Panc1 (cell line): ENCODE data around the gene FXYD4. TPM values are rescaled to one million over a fixed set of nuclear protein-coding genes. Genes with fewer than 3 reads are reported as not detected.
"Not testable (repeated sequence)": the region's sequence is repeated elsewhere in the genome, so short reads cannot be mapped to it uniquely, and the experiment has no call there.

ENCODE experiments used
- ATAC-seq: fragments of 200-7000 bp; cut with Tn5 transposase; 2 replicates; pipeline ENCODE4 v1.9.1; 2020; ENCODE audit warnings: mild to moderate bottlenecking, moderate library complexity
- BruUV-seq: library from RNA; stranded (reverse); fragments of 400-500 nt; replicated peaks from 2 replicates; lab custom pipeline; 2021; lab: Mats Ljungman, UMichigan
- CTCF ChIA-PET: fragments of 300-600 bp; sonication (Branson Sonifier 250); formaldehyde crosslinking; loops from one replicate; lab custom pipeline; 2022; ENCODE audit warnings: antibody characterized with exemption; lab: Charles Lee
- POLR2A ChIA-PET: fragments of 300-600 bp; sonication (Branson Sonifier 250); formaldehyde crosslinking; loops from one replicate; lab custom pipeline; 2022; ENCODE audit warnings: antibody characterized with exemption; lab: Charles Lee
- DNase-seq: peaks from one replicate; pipeline ENCODE4 v3.0.0-alpha.2; 2010; ENCODE audit warnings: low read depth, low spot score
- H3K27ac ChIP-seq: 2 replicates; pipeline ENCODE4 v1.5.1; 2011; ENCODE audit warnings: mild to moderate bottlenecking, low read length, inconsistent platforms
- H3K27me3 ChIP-seq: fragments of 200-500 bp; sonication (Bioruptor generic); 2 replicates; pipeline ENCODE4 v1.6.0; 2014; ENCODE audit warnings: low read length, inconsistent platforms; ENCODE audit not compliant: control insufficient read depth, insufficient read depth
- H3K36me3 ChIP-seq: fragments of 200-500 bp; sonication (Bioruptor generic); 2 replicates; pipeline ENCODE4 v1.5.1; 2014; ENCODE audit warnings: inconsistent platforms, mild to moderate bottlenecking, low read length, moderate library complexity; ENCODE audit not compliant: control insufficient read depth, insufficient read depth
- H3K4me1 ChIP-seq: 2 replicates; pipeline ENCODE4 v1.5.1; 2011; ENCODE audit warnings: inconsistent platforms, mild to moderate bottlenecking, low read length, moderate library complexity; ENCODE audit not compliant: control insufficient read depth, insufficient read depth
- H3K4me3 ChIP-seq, 2 experiments: 2 replicates each; pipeline ENCODE4 v1.5.1; 2011 to 2012; ENCODE audit warnings: low read depth in 2 of 2, low read length in 2 of 2, mild to moderate bottlenecking in 2 of 2, inconsistent platforms in 1 of 2, moderate library complexity in 1 of 2
- H3K9me3 ChIP-seq: fragments of 200-500 bp; sonication (Bioruptor generic); 2 replicates; pipeline ENCODE4 v1.5.1; 2014; ENCODE audit warnings: low read depth, mild to moderate bottlenecking, inconsistent platforms, low read length, moderate library complexity; ENCODE audit not compliant: control insufficient read depth, insufficient read depth
- POLR2AphosphoS5 ChIP-seq: IDR thresholded peaks from 2 replicates; pipeline ENCODE4 v1.6.1; 2012; ENCODE audit warnings: mild to moderate bottlenecking, low read depth, low read length, moderate library complexity
- SIN3A ChIP-seq: IDR thresholded peaks from 2 replicates; pipeline ENCODE4 v1.6.1; 2012; ENCODE audit warnings: low read depth, mild to moderate bottlenecking, low read length, moderate library complexity, borderline replicate concordance; ENCODE audit not compliant: insufficient read depth
- TCF7L2 ChIP-seq: IDR thresholded peaks from 2 replicates; pipeline ENCODE4 v1.6.1; 2011; ENCODE audit warnings: mild to moderate bottlenecking, low read depth, low read length, inconsistent platforms
- in situ Hi-C: cut with HindIII; loops from 2 replicates; pipeline ENCODE4 v1.10.0; 2016; ENCODE audit warnings: low sequenced_read_pairs, low pct_unique_long_range_greater_than_20kb
- intact Hi-C: fragments of 100-400 bp; cut with micrococcal nuclease; formaldehyde crosslinking; loops from one replicate; pipeline ENCODE4 v1.10.0; 2022; ENCODE audit not compliant: unreplicated experiment
- total RNA-seq: library from RNA; stranded (reverse); gene quantifications from one replicate; pipeline ENCODE4 v1.2.1, GENCODE V29; 2021; ENCODE audit not compliant: unreplicated experiment
- TF ChIP-seq, protein P1 (sequence below): fragments of 450-650 bp; IDR thresholded peaks from 2 replicates; pipeline ENCODE4 v1.5.1; 2017; ENCODE audit warnings: mild to moderate bottlenecking
- TF ChIP-seq, protein P2 (sequence below), 2 experiments: IDR thresholded peaks; 2 replicates each; pipeline ENCODE4 v1.6.1; 2011 to 2012; ENCODE audit warnings: low read depth in 2 of 2, control low read depth in 1 of 2, low read length in 1 of 2, mild to moderate bottlenecking in 1 of 2, moderate library complexity in 1 of 2; ENCODE audit not compliant: insufficient read depth in 1 of 2

FXYD4 gene
- total RNA-seq, 1 experiment from 2014 or later = not detected

- Histone ChIP-seq H3K4me3 (peak overlapping the region; percentile 46 to 67; a peak in 3 of 4 replicates), H3K9me3 (no peaks in the 10 kb centered on the region), H3K36me3 (no peaks in the 10 kb centered on the region), H3K27me3 (no peaks in the 10 kb centered on the region), H3K4me1 (peaks cover 13% of the 10 kb centered on the region), H3K27ac (peak overlapping the region; percentile 98)
- TF ChIP-seq SIN3A (no peak), POLR2AphosphoS5 (no peak), TCF7L2 (no peak)
- TF ChIP-seq, protein P1, sequence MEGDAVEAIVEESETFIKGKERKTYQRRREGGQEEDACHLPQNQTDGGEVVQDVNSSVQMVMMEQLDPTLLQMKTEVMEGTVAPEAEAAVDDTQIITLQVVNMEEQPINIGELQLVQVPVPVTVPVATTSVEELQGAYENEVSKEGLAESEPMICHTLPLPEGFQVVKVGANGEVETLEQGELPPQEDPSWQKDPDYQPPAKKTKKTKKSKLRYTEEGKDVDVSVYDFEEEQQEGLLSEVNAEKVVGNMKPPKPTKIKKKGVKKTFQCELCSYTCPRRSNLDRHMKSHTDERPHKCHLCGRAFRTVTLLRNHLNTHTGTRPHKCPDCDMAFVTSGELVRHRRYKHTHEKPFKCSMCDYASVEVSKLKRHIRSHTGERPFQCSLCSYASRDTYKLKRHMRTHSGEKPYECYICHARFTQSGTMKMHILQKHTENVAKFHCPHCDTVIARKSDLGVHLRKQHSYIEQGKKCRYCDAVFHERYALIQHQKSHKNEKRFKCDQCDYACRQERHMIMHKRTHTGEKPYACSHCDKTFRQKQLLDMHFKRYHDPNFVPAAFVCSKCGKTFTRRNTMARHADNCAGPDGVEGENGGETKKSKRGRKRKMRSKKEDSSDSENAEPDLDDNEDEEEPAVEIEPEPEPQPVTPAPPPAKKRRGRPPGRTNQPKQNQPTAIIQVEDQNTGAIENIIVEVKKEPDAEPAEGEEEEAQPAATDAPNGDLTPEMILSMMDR = no peak
- TF ChIP-seq, protein P2, sequence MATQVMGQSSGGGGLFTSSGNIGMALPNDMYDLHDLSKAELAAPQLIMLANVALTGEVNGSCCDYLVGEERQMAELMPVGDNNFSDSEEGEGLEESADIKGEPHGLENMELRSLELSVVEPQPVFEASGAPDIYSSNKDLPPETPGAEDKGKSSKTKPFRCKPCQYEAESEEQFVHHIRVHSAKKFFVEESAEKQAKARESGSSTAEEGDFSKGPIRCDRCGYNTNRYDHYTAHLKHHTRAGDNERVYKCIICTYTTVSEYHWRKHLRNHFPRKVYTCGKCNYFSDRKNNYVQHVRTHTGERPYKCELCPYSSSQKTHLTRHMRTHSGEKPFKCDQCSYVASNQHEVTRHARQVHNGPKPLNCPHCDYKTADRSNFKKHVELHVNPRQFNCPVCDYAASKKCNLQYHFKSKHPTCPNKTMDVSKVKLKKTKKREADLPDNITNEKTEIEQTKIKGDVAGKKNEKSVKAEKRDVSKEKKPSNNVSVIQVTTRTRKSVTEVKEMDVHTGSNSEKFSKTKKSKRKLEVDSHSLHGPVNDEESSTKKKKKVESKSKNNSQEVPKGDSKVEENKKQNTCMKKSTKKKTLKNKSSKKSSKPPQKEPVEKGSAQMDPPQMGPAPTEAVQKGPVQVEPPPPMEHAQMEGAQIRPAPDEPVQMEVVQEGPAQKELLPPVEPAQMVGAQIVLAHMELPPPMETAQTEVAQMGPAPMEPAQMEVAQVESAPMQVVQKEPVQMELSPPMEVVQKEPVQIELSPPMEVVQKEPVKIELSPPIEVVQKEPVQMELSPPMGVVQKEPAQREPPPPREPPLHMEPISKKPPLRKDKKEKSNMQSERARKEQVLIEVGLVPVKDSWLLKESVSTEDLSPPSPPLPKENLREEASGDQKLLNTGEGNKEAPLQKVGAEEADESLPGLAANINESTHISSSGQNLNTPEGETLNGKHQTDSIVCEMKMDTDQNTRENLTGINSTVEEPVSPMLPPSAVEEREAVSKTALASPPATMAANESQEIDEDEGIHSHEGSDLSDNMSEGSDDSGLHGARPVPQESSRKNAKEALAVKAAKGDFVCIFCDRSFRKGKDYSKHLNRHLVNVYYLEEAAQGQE (IDR thresholded peaks at IDR 0.05; ENCODE audit: insufficient read depth in 1 of 2, low read depth in 2 of 2, low read length in 1 of 2) = no peak
- intact Hi-C loops (no loop called here), in situ Hi-C loops (no loop called here)
- no peak for ATAC-seq
- BruUV-seq = no TSS peak
- no peak for DNase-seq
- ChIA-PET CTCF (no interaction called here), POLR2A (interaction anchor here (0.5 to 0.6 kb wide), 2 partner anchors 13 to 40 kb away, joined by 5 to 8 read pairs; no protein-coding TSS in a partner anchor)
Observed at GRCh38 chr10:43421519-43421918, 50.1 kb downstream of the FXYD4 start.

GRCh38 chr10:43421944-43422343 is 50.5 kb downstream of the FXYD4 start:
- H3K27ac ChIP-seq, ATAC-seq, DNase-seq, CTCF ChIA-PET, H3K4me3 ChIP-seq, intact Hi-C loops, H3K9me3 ChIP-seq, H3K36me3 ChIP-seq, H3K27me3 ChIP-seq, in situ Hi-C loops: not testable (repeated sequence)
- peaks cover 13% of the 10 kb centered on the region for H3K4me1 ChIP-seq
- POLR2A ChIA-PET = interaction anchor here (0.6 kb wide), 1 partner anchor 13 kb away, joined by 5 read pairs; no protein-coding TSS in a partner anchor
- TSS peak; percentile 93 for BruUV-seq

DNA sequence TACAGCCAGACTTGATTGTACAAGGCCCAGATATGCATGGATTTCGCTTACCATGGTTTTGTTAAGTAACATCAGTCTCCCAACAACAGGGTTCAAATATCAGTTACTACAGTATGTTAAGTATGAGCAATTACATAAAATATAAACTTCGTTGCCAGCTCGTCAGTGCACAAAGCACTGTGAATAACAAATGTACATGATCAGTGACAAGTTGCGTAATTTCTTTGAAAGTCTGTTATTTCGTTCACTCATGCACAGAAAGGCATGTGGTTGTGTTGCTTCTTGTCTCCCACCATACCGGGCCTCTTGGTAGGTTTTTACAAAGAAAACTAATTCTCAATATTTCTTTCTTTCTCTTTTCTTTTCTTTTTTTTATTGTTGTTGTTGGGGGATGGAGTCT is 53.0 kb downstream of the FXYD4 start:
- intact Hi-C loops = no loop called here
- no peaks in the 10 kb centered on the region for H3K36me3 ChIP-seq
- H3K9me3 ChIP-seq = no peaks in the 10 kb centered on the region
- ATAC-seq = no peak
- in situ Hi-C loops = no loop called here
- TF ChIP-seq, protein P2 (IDR thresholded peaks at IDR 0.05; ENCODE audit: insufficient read depth in 1 of 2, low read depth in 2 of 2, low read length in 1 of 2) = no peak
- TF ChIP-seq POLR2AphosphoS5 (no peak), SIN3A (no peak), TCF7L2 (no peak)
- TF ChIP-seq, protein P1 = no peak
- POLR2A ChIA-PET = interaction anchor here (0.6 kb wide), 1 partner anchor 137 kb away, joined by 4 read pairs; no protein-coding TSS in a partner anchor
- H3K27ac ChIP-seq = no peak overlapping the region
- H3K4me3 ChIP-seq = no peak overlapping the region
- H3K4me1 ChIP-seq = peaks cover 13% of the 10 kb centered on the region
- no TSS peak for BruUV-seq
- CTCF ChIA-PET = no interaction called here
- no peak for DNase-seq
- H3K27me3 ChIP-seq = no peaks in the 10 kb centered on the region
